Erythroblast (primary cell): ENCODE measurements around the gene ALPK3.

Experiments used
- GATA1 ChIP-seq: IDR thresholded peaks from 2 replicates; pipeline ENCODE4 v1.6.1; 2011; ENCODE audit warnings: low read depth, mild to moderate bottlenecking, control low read depth, low read length, moderate library complexity
- POLR2A ChIP-seq: IDR thresholded peaks from 2 replicates; pipeline ENCODE4 v1.6.1; 2011; ENCODE audit warnings: mild to moderate bottlenecking, low read length

DNA sequence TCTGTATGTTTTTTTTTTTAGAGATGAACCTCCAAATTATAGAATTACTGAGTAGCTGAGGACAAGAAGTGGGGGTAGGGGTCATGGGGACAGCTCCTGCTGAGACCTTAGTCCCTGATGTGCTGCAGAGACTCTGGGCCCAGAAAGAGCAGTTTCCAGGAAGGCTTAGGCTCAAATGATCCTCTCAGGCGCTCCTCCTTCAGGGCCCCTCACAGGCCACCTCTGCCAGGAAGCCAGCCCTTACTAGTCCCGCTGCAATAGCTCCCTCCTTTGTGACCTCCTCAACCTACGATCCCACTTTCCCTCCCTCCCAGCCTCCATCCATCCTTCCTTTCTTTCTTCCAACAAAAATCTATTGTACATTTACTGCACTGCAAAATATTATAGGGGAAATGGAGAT lies 91.9 kb downstream of the ALPK3 start:
- no peak for TF ChIP-seq POLR2A
- no peak for TF ChIP-seq GATA1
